HepG2 (cell line): ENCODE measurements around the gene MDH2. TPM values are rescaled to one million over a fixed set of nuclear protein-coding genes. Genes with fewer than 3 reads are reported as not detected.

Experiments used
- EP300 ChIP-seq, 3 experiments: sonication (generic) in 1 of 3; formaldehyde crosslinking in 1 of 3; IDR thresholded peaks; 2 replicates each; pipeline versions ENCODE4 v1.5.1 to v1.6.1; 2011 to 2020; ENCODE audit warnings: low read depth in 2 of 3, low read length in 2 of 3, borderline replicate concordance in 1 of 3, improper control_type of control experiment in 1 of 3, mild to moderate bottlenecking in 1 of 3, missing genetic modification reagents in 1 of 3, moderate library complexity in 1 of 3
- HNRNPH1 ChIP-seq: fragments of 200-400 bp; formaldehyde crosslinking; optimal IDR thresholded peaks from 2 replicates; pipeline ENCODE3; 2017; ENCODE audit warnings: mild to moderate bottlenecking, low read depth, low read length
- KLF15 ChIP-seq: sonication (generic); formaldehyde crosslinking; IDR thresholded peaks from 2 replicates; pipeline ENCODE4 v1.8.1; 2023; ENCODE audit warnings: borderline replicate concordance, mild to moderate bottlenecking, inconsistent platforms, missing genetic modification reagents, mixed read lengths
- MAFF ChIP-seq: IDR thresholded peaks from 2 replicates; pipeline ENCODE4 v1.6.1; 2011; ENCODE audit warnings: low read depth, low read length, improper control_type of control experiment
- NFE2L2 ChIP-seq: fragments of 150-350 bp; IDR thresholded peaks from 2 replicates; pipeline ENCODE4 v1.6.1; 2014; ENCODE audit warnings: low read length
- PCBP1 ChIP-seq: fragments of 200-400 bp; formaldehyde crosslinking; IDR thresholded peaks from 2 replicates; pipeline ENCODE4 v1.6.1; 2017; ENCODE audit warnings: mild to moderate bottlenecking, low read depth, low read length, borderline replicate concordance
- PHB2 ChIP-seq: fragments of 450-650 bp; IDR thresholded peaks from 2 replicates; pipeline ENCODE4 v1.6.1; 2018; ENCODE audit not compliant: partially characterized antibody
- PHF20 ChIP-seq: sonication (generic); formaldehyde crosslinking; IDR thresholded peaks from 2 replicates; pipeline ENCODE4 v1.5.0; 2020; ENCODE audit warnings: mild to moderate bottlenecking, missing genetic modification reagents
- SCMH1 ChIP-seq: sonication (generic); formaldehyde crosslinking; IDR thresholded peaks from 2 replicates; pipeline ENCODE4 v1.9.0; 2021; ENCODE audit warnings: missing genetic modification reagents, mild to moderate bottlenecking, borderline replicate concordance
- TRIM24 ChIP-seq: sonication (generic); formaldehyde crosslinking; IDR thresholded peaks from 2 replicates; pipeline ENCODE4 v1.8.0; 2022; ENCODE audit warnings: mild to moderate bottlenecking, missing genetic modification reagents
- ZNF101 ChIP-seq: sonication (generic); formaldehyde crosslinking; IDR thresholded peaks from 2 replicates; pipeline ENCODE4 v1.4.0; 2020; ENCODE audit warnings: mild to moderate bottlenecking, low read depth, missing genetic modification reagents, borderline replicate concordance
- ZNF629 ChIP-seq: sonication (generic); formaldehyde crosslinking; conservative IDR thresholded peaks from 2 replicates; pipeline ENCODE4 v1.5.0; 2020; ENCODE audit warnings: missing genetic modification reagents
- polyA plus RNA-seq, 8 experiments: library from polyadenylated mRNA; depleted of rRNA in 3 of 8; stranded (reverse) in 7 of 8; unstranded in 1 of 8; fragments of >200 nt; fragmentation: Illumina TruSeq in 4 of 8; extraction: Trizol in 4 of 8; gene quantifications; 2 replicates each; pipeline versions ENCODE4 v1.2.1 to v1.2.3, GENCODE V29; 2011 to 2016; ENCODE audit warnings: low read depth in 4 of 8, missing spikeins in 1 of 8, mixed read lengths in 1 of 8; ENCODE audit not compliant: insufficient read depth in 1 of 8
- total RNA-seq, 5 experiments: library from RNA; depleted of rRNA; stranded (reverse); fragments of >200 nt; fragmentation: Illumina TruSeq; extraction: Trizol; gene quantifications; 2 replicates each; pipeline ENCODE4 v1.2.3, GENCODE V29; 2016; ENCODE audit warnings: low read depth in 1 of 5
- TF ChIP-seq, protein P1 (sequence below): sonication (generic); formaldehyde crosslinking; IDR thresholded peaks from 2 replicates; pipeline ENCODE4 v1.4.0; 2020; ENCODE audit warnings: missing genetic modification reagents, borderline replicate concordance
- TF ChIP-seq, protein P2 (sequence below): sonication (generic); formaldehyde crosslinking; IDR thresholded peaks from 2 replicates; pipeline ENCODE4 v1.4.0; 2020; ENCODE audit warnings: missing genetic modification reagents
- TF ChIP-seq, protein P3 (sequence below): sonication (generic); formaldehyde crosslinking; IDR thresholded peaks from 2 replicates; pipeline ENCODE4 v1.8.0; 2022; ENCODE audit warnings: mild to moderate bottlenecking, missing genetic modification reagents, moderate library complexity
- TF ChIP-seq, protein P4 (sequence below): sonication (generic); formaldehyde crosslinking; IDR thresholded peaks from 2 replicates; pipeline ENCODE4 v1.8.0; 2022; ENCODE audit warnings: mild to moderate bottlenecking, missing genetic modification reagents
- TF ChIP-seq, protein P5 (sequence below): sonication (generic); formaldehyde crosslinking; conservative IDR thresholded peaks from 2 replicates; pipeline ENCODE4 v1.8.0; 2022; ENCODE audit warnings: missing genetic modification reagents

MDH2 gene
- total and polyA plus RNA-seq, 2 of the 13 experiments (the other 11 are each of a cell fraction or from before 2014, with no cell fraction given), result 81.4 to 90.3 TPM

DNA sequence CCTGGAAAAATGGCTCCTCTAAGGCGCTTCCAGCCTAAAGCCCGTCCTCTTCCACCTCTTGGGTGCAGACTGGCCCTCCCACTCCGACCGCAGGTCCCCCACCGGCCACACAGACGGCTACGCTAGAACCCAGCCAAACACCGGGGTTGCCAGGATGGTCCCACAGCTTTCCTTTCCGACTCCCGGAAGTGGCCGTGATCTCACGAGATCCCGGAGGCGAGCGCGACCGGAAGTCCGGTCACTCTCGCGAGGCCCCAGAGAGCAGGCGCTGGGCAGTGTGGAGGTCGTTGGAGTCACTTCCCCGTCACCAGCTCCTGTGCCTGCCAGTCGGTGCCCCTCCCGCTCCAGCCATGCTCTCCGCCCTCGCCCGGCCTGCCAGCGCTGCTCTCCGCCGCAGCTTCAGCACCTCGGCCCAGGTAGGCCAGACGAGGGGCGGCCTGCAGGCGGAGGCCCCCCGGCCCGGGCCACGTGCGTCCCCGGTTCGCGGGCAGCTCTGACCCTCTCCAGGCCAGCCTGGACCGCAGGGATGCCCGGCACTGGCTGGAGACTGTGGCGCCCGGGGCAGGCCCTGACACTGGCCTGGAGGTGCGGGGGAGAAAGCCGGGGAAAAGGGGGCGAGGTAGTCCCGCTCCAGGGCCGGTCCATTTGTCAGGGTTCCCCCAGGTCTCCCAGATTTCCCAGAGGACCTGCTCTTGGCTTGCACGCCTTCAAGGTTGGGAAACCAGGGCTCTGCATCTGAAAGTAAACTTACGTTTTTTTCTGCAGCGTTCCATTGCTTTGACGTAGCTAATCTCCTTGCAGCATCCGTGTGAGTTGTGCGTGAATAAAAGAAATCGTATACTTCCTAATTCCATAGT lies at the start of gene MDH2, which contains the start of gene STYXL1 (continued):
- TF ChIP-seq, protein P1, sequence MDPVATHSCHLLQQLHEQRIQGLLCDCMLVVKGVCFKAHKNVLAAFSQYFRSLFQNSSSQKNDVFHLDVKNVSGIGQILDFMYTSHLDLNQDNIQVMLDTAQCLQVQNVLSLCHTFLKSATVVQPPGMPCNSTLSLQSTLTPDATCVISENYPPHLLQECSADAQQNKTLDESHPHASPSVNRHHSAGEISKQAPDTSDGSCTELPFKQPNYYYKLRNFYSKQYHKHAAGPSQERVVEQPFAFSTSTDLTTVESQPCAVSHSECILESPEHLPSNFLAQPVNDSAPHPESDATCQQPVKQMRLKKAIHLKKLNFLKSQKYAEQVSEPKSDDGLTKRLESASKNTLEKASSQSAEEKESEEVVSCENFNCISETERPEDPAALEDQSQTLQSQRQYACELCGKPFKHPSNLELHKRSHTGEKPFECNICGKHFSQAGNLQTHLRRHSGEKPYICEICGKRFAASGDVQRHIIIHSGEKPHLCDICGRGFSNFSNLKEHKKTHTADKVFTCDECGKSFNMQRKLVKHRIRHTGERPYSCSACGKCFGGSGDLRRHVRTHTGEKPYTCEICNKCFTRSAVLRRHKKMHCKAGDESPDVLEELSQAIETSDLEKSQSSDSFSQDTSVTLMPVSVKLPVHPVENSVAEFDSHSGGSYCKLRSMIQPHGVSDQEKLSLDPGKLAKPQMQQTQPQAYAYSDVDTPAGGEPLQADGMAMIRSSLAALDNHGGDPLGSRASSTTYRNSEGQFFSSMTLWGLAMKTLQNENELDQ (CRISPR knock-in tag), result 0 out of 2 replicates have a peak, but pooled peaks have one; percentile 33
- TF ChIP-seq, protein P2, sequence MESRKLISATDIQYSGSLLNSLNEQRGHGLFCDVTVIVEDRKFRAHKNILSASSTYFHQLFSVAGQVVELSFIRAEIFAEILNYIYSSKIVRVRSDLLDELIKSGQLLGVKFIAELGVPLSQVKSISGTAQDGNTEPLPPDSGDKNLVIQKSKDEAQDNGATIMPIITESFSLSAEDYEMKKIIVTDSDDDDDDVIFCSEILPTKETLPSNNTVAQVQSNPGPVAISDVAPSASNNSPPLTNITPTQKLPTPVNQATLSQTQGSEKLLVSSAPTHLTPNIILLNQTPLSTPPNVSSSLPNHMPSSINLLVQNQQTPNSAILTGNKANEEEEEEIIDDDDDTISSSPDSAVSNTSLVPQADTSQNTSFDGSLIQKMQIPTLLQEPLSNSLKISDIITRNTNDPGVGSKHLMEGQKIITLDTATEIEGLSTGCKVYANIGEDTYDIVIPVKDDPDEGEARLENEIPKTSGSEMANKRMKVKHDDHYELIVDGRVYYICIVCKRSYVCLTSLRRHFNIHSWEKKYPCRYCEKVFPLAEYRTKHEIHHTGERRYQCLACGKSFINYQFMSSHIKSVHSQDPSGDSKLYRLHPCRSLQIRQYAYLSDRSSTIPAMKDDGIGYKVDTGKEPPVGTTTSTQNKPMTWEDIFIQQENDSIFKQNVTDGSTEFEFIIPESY (CRISPR knock-in tag), result 0 out of 2 replicates have a peak, but pooled peaks have one; percentile 5
- TF ChIP-seq ZNF629 (CRISPR knock-in tag), result peak; percentile 35; the same call in 1 of the 2 replicates
- TF ChIP-seq KLF15, result 0 out of 2 replicates have a peak, but pooled peaks have one; percentile 68
- TF ChIP-seq PHF20 (CRISPR knock-in tag), result peak; percentile 97
- no peak for TF ChIP-seq PHB2
- TF ChIP-seq, protein P3, sequence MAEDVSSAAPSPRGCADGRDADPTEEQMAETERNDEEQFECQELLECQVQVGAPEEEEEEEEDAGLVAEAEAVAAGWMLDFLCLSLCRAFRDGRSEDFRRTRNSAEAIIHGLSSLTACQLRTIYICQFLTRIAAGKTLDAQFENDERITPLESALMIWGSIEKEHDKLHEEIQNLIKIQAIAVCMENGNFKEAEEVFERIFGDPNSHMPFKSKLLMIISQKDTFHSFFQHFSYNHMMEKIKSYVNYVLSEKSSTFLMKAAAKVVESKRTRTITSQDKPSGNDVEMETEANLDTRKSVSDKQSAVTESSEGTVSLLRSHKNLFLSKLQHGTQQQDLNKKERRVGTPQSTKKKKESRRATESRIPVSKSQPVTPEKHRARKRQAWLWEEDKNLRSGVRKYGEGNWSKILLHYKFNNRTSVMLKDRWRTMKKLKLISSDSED (CRISPR knock-in tag), result no peak
- no peak for TF ChIP-seq TRIM24
- TF ChIP-seq, protein P4, sequence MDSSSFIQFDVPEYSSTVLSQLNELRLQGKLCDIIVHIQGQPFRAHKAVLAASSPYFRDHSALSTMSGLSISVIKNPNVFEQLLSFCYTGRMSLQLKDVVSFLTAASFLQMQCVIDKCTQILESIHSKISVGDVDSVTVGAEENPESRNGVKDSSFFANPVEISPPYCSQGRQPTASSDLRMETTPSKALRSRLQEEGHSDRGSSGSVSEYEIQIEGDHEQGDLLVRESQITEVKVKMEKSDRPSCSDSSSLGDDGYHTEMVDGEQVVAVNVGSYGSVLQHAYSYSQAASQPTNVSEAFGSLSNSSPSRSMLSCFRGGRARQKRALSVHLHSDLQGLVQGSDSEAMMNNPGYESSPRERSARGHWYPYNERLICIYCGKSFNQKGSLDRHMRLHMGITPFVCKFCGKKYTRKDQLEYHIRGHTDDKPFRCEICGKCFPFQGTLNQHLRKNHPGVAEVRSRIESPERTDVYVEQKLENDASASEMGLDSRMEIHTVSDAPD, result peak; percentile 32; the same call in 1 of the 2 replicates
- no peak for TF ChIP-seq MAFF
- TF ChIP-seq, protein P5, sequence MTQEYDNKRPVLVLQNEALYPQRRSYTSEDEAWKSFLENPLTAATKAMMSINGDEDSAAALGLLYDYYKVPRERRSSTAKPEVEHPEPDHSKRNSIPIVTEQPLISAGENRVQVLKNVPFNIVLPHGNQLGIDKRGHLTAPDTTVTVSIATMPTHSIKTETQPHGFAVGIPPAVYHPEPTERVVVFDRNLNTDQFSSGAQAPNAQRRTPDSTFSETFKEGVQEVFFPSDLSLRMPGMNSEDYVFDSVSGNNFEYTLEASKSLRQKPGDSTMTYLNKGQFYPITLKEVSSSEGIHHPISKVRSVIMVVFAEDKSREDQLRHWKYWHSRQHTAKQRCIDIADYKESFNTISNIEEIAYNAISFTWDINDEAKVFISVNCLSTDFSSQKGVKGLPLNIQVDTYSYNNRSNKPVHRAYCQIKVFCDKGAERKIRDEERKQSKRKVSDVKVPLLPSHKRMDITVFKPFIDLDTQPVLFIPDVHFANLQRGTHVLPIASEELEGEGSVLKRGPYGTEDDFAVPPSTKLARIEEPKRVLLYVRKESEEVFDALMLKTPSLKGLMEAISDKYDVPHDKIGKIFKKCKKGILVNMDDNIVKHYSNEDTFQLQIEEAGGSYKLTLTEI, result no peak
- TF ChIP-seq NFE2L2, result no peak
- no peak for TF ChIP-seq SCMH1 (CRISPR knock-in tag)
- TF ChIP-seq ZNF101, result no peak
- no peak for TF ChIP-seq HNRNPH1
- TF ChIP-seq EP300 (IDR thresholded peaks at IDR 0.05; ENCODE audit: low read depth in 2 of 2, low read length in 2 of 2), result 0 out of 4 replicates have a peak, but pooled peaks of 1 of the 2 experiments have one; percentile 16
- peak; percentile 50; the same call in 1 of the 2 replicates for TF ChIP-seq EP300 (CRISPR knock-in tag; IDR thresholded peaks at IDR 0.05; ENCODE audit: borderline replicate concordance)
- TF ChIP-seq PCBP1, result peak; percentile 90; the same call in 1 of the 2 replicates
